Measurements from ENCODE around the gene FUCA1.
"Not testable (repeated sequence)": the region's sequence is repeated elsewhere in the genome, so short reads cannot be mapped to it uniquely, and the experiment has no call there.

FUCA1 gene

GRCh38 chr1:23868557-23869016 is 497 bp upstream of the FUCA1 start:
- Histone ChIP-seq H3K36me3 (ENCODE audit: control insufficient read depth in 1 of 2, insufficient read depth in 2 of 2, low read length in 2 of 2) (peaks cover 0 to 8% of the 10 kb centered on the region in 2 donors), H3K4me3 (ENCODE audit: low read depth in 1 of 2, low read length in 2 of 2) (peak overlapping the region; percentile 83 to 87), H3K27ac (ENCODE audit: low read depth, low read length) (no peak overlapping the region), H3K9me3 (ENCODE audit: control insufficient read depth in 1 of 2, low read length in 2 of 2) (no peaks in the 10 kb centered on the region), H3K27me3 (ENCODE audit: control insufficient read depth in 1 of 2, insufficient read depth in 2 of 2, low read length in 2 of 2) (no peaks in the 10 kb centered on the region), H3K9ac (ENCODE audit: low read depth in 1 of 2, low read length in 2 of 2) (peak overlapping the region; percentile 68 to 73), H3K4me1 (ENCODE audit: control insufficient read depth in 1 of 2, insufficient read depth in 2 of 2, low read length in 2 of 2) (peaks cover 23 to 26% of the 10 kb centered on the region in 2 donors)

GRCh38 chr1:23867542-23867894 is 572 bp downstream of the FUCA1 start:
- no peaks in the 10 kb centered on the region for H3K27me3 ChIP-seq (ENCODE audit: control insufficient read depth in 1 of 2, insufficient read depth in 2 of 2, low read length in 2 of 2)
- H3K4me3 ChIP-seq (ENCODE audit: low read depth in 1 of 2, low read length in 2 of 2): peak overlapping the region; percentile 83 to 87
- H3K9me3 ChIP-seq (ENCODE audit: control insufficient read depth in 1 of 2, low read length in 2 of 2): no peaks in the 10 kb centered on the region
- H3K9ac ChIP-seq (ENCODE audit: low read depth in 1 of 2, low read length in 2 of 2): peak overlapping the region; percentile 68 to 73
- peak overlapping the region; percentile 50 for H3K27ac ChIP-seq (ENCODE audit: low read depth, low read length)
- H3K36me3 ChIP-seq (ENCODE audit: control insufficient read depth in 1 of 2, insufficient read depth in 2 of 2, low read length in 2 of 2): peaks cover 7 to 17% of the 10 kb centered on the region in 2 donors
- H3K4me1 ChIP-seq (ENCODE audit: control insufficient read depth in 1 of 2, insufficient read depth in 2 of 2, low read length in 2 of 2): peaks cover 23 to 26% of the 10 kb centered on the region in 2 donors

- H3K36me3 ChIP-seq (ENCODE audit: control insufficient read depth in 1 of 2, insufficient read depth in 2 of 2, low read length in 2 of 2): peaks cover 9 to 34% of the 10 kb centered on the region in 2 donors
- no peaks in the 10 kb centered on the region for H3K27me3 ChIP-seq (ENCODE audit: control insufficient read depth in 1 of 2, insufficient read depth in 2 of 2, low read length in 2 of 2)
- no peak overlapping the region for H3K9ac ChIP-seq (ENCODE audit: low read depth in 1 of 2, low read length in 2 of 2)
- H3K4me1 ChIP-seq (ENCODE audit: control insufficient read depth in 1 of 2, insufficient read depth in 2 of 2, low read length in 2 of 2): peaks cover 23 to 26% of the 10 kb centered on the region in 2 donors
- no peaks in the 10 kb centered on the region for H3K9me3 ChIP-seq (ENCODE audit: control insufficient read depth in 1 of 2, low read length in 2 of 2)
- no peak overlapping the region for H3K4me3 ChIP-seq (ENCODE audit: low read depth in 1 of 2, low read length in 2 of 2)
- no peak overlapping the region for H3K27ac ChIP-seq (ENCODE audit: low read depth, low read length)
These were observed 2.6 kb downstream of the FUCA1 start for GRCh38 chr1:23865543-23865930.

GRCh38 chr1:23864801-23865542 is 3.1 kb downstream of the FUCA1 start:
- Histone ChIP-seq H3K36me3 (ENCODE audit: control insufficient read depth in 1 of 2, insufficient read depth in 2 of 2, low read length in 2 of 2) (peaks cover 9 to 36% of the 10 kb centered on the region in 2 donors), H3K4me3 (ENCODE audit: low read depth in 1 of 2, low read length in 2 of 2) (no peak overlapping the region), H3K27ac (ENCODE audit: low read depth, low read length) (no peak overlapping the region), H3K4me1 (ENCODE audit: control insufficient read depth in 1 of 2, insufficient read depth in 2 of 2, low read length in 2 of 2) (peaks cover 23 to 26% of the 10 kb centered on the region in 2 donors), H3K27me3 (ENCODE audit: control insufficient read depth in 1 of 2, insufficient read depth in 2 of 2, low read length in 2 of 2) (no peaks in the 10 kb centered on the region), H3K9me3 (ENCODE audit: control insufficient read depth in 1 of 2, low read length in 2 of 2) (no peaks in the 10 kb centered on the region), H3K9ac (ENCODE audit: low read depth in 1 of 2, low read length in 2 of 2) (no peak overlapping the region)

- no peak overlapping the region for H3K9ac ChIP-seq (ENCODE audit: low read depth in 1 of 2, low read length in 2 of 2)
- H3K36me3 ChIP-seq (ENCODE audit: control insufficient read depth in 1 of 2, insufficient read depth in 2 of 2, low read length in 2 of 2): peaks cover 14 to 53% of the 10 kb centered on the region in 2 donors
- H3K27me3 ChIP-seq (ENCODE audit: control insufficient read depth in 1 of 2, insufficient read depth in 2 of 2, low read length in 2 of 2): no peaks in the 10 kb centered on the region
These were observed 5.5 kb downstream of the FUCA1 start for GRCh38 chr1:23862640-23863039.

GRCh38 chr1:23854568-23854967 is 13.5 kb downstream of the FUCA1 start:
- Histone ChIP-seq H3K9me3 (ENCODE audit: control insufficient read depth in 1 of 2, low read length in 2 of 2) (no peaks in the 10 kb centered on the region), H3K4me3 (ENCODE audit: low read depth in 1 of 2, low read length in 2 of 2) (no peak overlapping the region), H3K9ac (ENCODE audit: low read depth in 1 of 2, low read length in 2 of 2) (no peak overlapping the region), H3K4me1 (ENCODE audit: control insufficient read depth in 1 of 2, insufficient read depth in 2 of 2, low read length in 2 of 2) (no peaks in the 10 kb centered on the region), H3K27me3 (ENCODE audit: control insufficient read depth in 1 of 2, insufficient read depth in 2 of 2, low read length in 2 of 2) (no peaks in the 10 kb centered on the region), H3K27ac (ENCODE audit: low read depth, low read length) (no peak overlapping the region), H3K36me3 (ENCODE audit: control insufficient read depth in 1 of 2, insufficient read depth in 2 of 2, low read length in 2 of 2) (peaks cover 12 to 30% of the 10 kb centered on the region in 2 donors)

More at GRCh38 chr1:23862640-23863039, 5.5 kb downstream of the FUCA1 start:
- no peak overlapping the region for H3K4me3 ChIP-seq (ENCODE audit: low read depth in 1 of 2, low read length in 2 of 2)
- H3K4me1 ChIP-seq (ENCODE audit: control insufficient read depth in 1 of 2, insufficient read depth in 2 of 2, low read length in 2 of 2): peaks cover 18 to 22% of the 10 kb centered on the region in 2 donors
- no peaks in the 10 kb centered on the region for H3K9me3 ChIP-seq (ENCODE audit: control insufficient read depth in 1 of 2, low read length in 2 of 2)
- H3K27ac ChIP-seq (ENCODE audit: low read depth, low read length): no peak overlapping the region

- H3K27me3 ChIP-seq (ENCODE audit: control insufficient read depth in 1 of 2, insufficient read depth in 2 of 2, low read length in 2 of 2); H3K27ac ChIP-seq (ENCODE audit: low read depth, low read length); H3K4me1 ChIP-seq (ENCODE audit: control insufficient read depth in 1 of 2, insufficient read depth in 2 of 2, low read length in 2 of 2); H3K4me3 ChIP-seq (ENCODE audit: low read depth in 1 of 2, low read length in 2 of 2); H3K9me3 ChIP-seq (ENCODE audit: control insufficient read depth in 1 of 2, low read length in 2 of 2); H3K9ac ChIP-seq (ENCODE audit: low read depth in 1 of 2, low read length in 2 of 2): not testable (repeated sequence)
- H3K36me3 ChIP-seq (ENCODE audit: control insufficient read depth in 1 of 2, insufficient read depth in 2 of 2, low read length in 2 of 2): peaks cover 17 to 23% of the 10 kb centered on the region in 2 donors
These were observed 15.0 kb downstream of the FUCA1 start for GRCh38 chr1:23853124-23853523.

GRCh38 chr1:23851406-23851805 is 16.7 kb downstream of the FUCA1 start:
- not testable (repeated sequence) for H3K4me3 ChIP-seq (ENCODE audit: low read depth in 1 of 2, low read length in 2 of 2); H3K9me3 ChIP-seq (ENCODE audit: control insufficient read depth in 1 of 2, low read length in 2 of 2); H3K9ac ChIP-seq (ENCODE audit: low read depth in 1 of 2, low read length in 2 of 2); H3K27me3 ChIP-seq (ENCODE audit: control insufficient read depth in 1 of 2, insufficient read depth in 2 of 2, low read length in 2 of 2); H3K27ac ChIP-seq (ENCODE audit: low read depth, low read length); H3K4me1 ChIP-seq (ENCODE audit: control insufficient read depth in 1 of 2, insufficient read depth in 2 of 2, low read length in 2 of 2)
- H3K36me3 ChIP-seq (ENCODE audit: control insufficient read depth in 1 of 2, insufficient read depth in 2 of 2, low read length in 2 of 2): peaks cover 28 to 33% of the 10 kb centered on the region in 2 donors

- Histone ChIP-seq H3K4me1 (ENCODE audit: control insufficient read depth in 1 of 2, insufficient read depth in 2 of 2, low read length in 2 of 2) (no peaks in the 10 kb centered on the region), H3K9me3 (ENCODE audit: control insufficient read depth in 1 of 2, low read length in 2 of 2) (peaks cover 0 to 4% of the 10 kb centered on the region in 2 donors), H3K4me3 (ENCODE audit: low read depth in 1 of 2, low read length in 2 of 2) (no peak overlapping the region), H3K27me3 (ENCODE audit: control insufficient read depth in 1 of 2, insufficient read depth in 2 of 2, low read length in 2 of 2) (no peaks in the 10 kb centered on the region), H3K9ac (ENCODE audit: low read depth in 1 of 2, low read length in 2 of 2) (no peak overlapping the region), H3K36me3 (ENCODE audit: control insufficient read depth in 1 of 2, insufficient read depth in 2 of 2, low read length in 2 of 2) (peaks cover 27 to 32% of the 10 kb centered on the region in 2 donors), H3K27ac (ENCODE audit: low read depth, low read length) (no peak overlapping the region)
These were observed 19.1 kb downstream of the FUCA1 start for GRCh38 chr1:23848673-23849616.
